Panc1 (cell line): ENCODE data around the gene RPL3. TPM values are rescaled to one million over a fixed set of nuclear protein-coding genes. Genes with fewer than 3 reads are reported as not detected.

Source experiments
- ATAC-seq: fragments of 200-7000 bp; cut with Tn5 transposase; 2 replicates; pipeline ENCODE4 v1.9.1; 2020; ENCODE audit warnings: mild to moderate bottlenecking, moderate library complexity
- BruUV-seq: library from RNA; stranded (reverse); fragments of 400-500 nt; replicated peaks from 2 replicates; lab custom pipeline; 2021; lab: Mats Ljungman, UMichigan
- CTCF ChIA-PET: fragments of 300-600 bp; sonication (Branson Sonifier 250); formaldehyde crosslinking; loops from one replicate; lab custom pipeline; 2022; ENCODE audit warnings: antibody characterized with exemption; lab: Charles Lee
- POLR2A ChIA-PET: fragments of 300-600 bp; sonication (Branson Sonifier 250); formaldehyde crosslinking; loops from one replicate; lab custom pipeline; 2022; ENCODE audit warnings: antibody characterized with exemption; lab: Charles Lee
- DNase-seq: peaks from one replicate; pipeline ENCODE4 v3.0.0-alpha.2; 2010; ENCODE audit warnings: low read depth, low spot score
- H3K27ac ChIP-seq: 2 replicates; pipeline ENCODE4 v1.5.1; 2011; ENCODE audit warnings: mild to moderate bottlenecking, low read length, inconsistent platforms
- H3K27me3 ChIP-seq: fragments of 200-500 bp; sonication (Bioruptor generic); 2 replicates; pipeline ENCODE4 v1.6.0; 2014; ENCODE audit warnings: low read length, inconsistent platforms; ENCODE audit not compliant: control insufficient read depth, insufficient read depth
- H3K36me3 ChIP-seq: fragments of 200-500 bp; sonication (Bioruptor generic); 2 replicates; pipeline ENCODE4 v1.5.1; 2014; ENCODE audit warnings: inconsistent platforms, mild to moderate bottlenecking, low read length, moderate library complexity; ENCODE audit not compliant: control insufficient read depth, insufficient read depth
- H3K4me1 ChIP-seq: 2 replicates; pipeline ENCODE4 v1.5.1; 2011; ENCODE audit warnings: inconsistent platforms, mild to moderate bottlenecking, low read length, moderate library complexity; ENCODE audit not compliant: control insufficient read depth, insufficient read depth
- H3K4me3 ChIP-seq, 2 experiments: 2 replicates each; pipeline ENCODE4 v1.5.1; 2011 to 2012; ENCODE audit warnings: low read depth in 2 of 2, low read length in 2 of 2, mild to moderate bottlenecking in 2 of 2, inconsistent platforms in 1 of 2, moderate library complexity in 1 of 2
- H3K9me3 ChIP-seq: fragments of 200-500 bp; sonication (Bioruptor generic); 2 replicates; pipeline ENCODE4 v1.5.1; 2014; ENCODE audit warnings: low read depth, mild to moderate bottlenecking, inconsistent platforms, low read length, moderate library complexity; ENCODE audit not compliant: control insufficient read depth, insufficient read depth
- POLR2AphosphoS5 ChIP-seq: IDR thresholded peaks from 2 replicates; pipeline ENCODE4 v1.6.1; 2012; ENCODE audit warnings: mild to moderate bottlenecking, low read depth, low read length, moderate library complexity
- SIN3A ChIP-seq: IDR thresholded peaks from 2 replicates; pipeline ENCODE4 v1.6.1; 2012; ENCODE audit warnings: low read depth, mild to moderate bottlenecking, low read length, moderate library complexity, borderline replicate concordance; ENCODE audit not compliant: insufficient read depth
- TCF7L2 ChIP-seq: IDR thresholded peaks from 2 replicates; pipeline ENCODE4 v1.6.1; 2011; ENCODE audit warnings: mild to moderate bottlenecking, low read depth, low read length, inconsistent platforms
- in situ Hi-C: cut with HindIII; loops from 2 replicates; pipeline ENCODE4 v1.10.0; 2016; ENCODE audit warnings: low sequenced_read_pairs, low pct_unique_long_range_greater_than_20kb
- intact Hi-C: fragments of 100-400 bp; cut with micrococcal nuclease; formaldehyde crosslinking; loops from one replicate; pipeline ENCODE4 v1.10.0; 2022; ENCODE audit not compliant: unreplicated experiment
- total RNA-seq: library from RNA; stranded (reverse); gene quantifications from one replicate; pipeline ENCODE4 v1.2.1, GENCODE V29; 2021; ENCODE audit not compliant: unreplicated experiment
- TF ChIP-seq, protein P1 (sequence below): fragments of 450-650 bp; IDR thresholded peaks from 2 replicates; pipeline ENCODE4 v1.5.1; 2017; ENCODE audit warnings: mild to moderate bottlenecking
- TF ChIP-seq, protein P2 (sequence below), 2 experiments: IDR thresholded peaks; 2 replicates each; pipeline ENCODE4 v1.6.1; 2011 to 2012; ENCODE audit warnings: low read depth in 2 of 2, control low read depth in 1 of 2, low read length in 1 of 2, mild to moderate bottlenecking in 1 of 2, moderate library complexity in 1 of 2; ENCODE audit not compliant: insufficient read depth in 1 of 2

RPL3 gene
- total RNA-seq, 1 experiment from 2014 or later = 885 TPM

DNA sequence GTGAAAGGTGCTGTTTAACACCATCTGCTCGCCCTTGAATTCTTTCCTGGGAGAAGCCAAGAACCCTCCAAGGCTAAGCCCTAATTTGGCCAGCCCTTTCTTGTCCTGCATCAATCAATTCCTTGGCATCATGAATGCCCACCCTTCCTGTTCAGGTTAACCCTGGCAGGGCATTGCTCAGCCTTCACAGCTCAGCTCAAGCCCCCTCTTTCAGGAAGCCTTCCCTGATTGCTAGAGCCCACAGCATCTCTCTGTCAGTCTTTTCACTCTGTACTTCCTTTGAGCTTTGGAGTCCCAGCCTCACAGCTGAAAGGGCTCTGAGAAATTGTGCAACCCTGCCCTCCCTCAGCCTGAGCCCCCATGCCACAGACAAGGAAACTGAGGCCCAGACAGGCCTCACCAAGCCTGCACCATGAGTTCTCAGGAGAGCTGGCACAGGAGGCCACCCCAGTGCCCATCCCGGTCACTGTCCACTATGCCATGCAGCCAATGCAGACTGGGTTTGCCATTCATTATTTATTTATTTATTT is 16.9 kb downstream of the RPL3 start:
- in situ Hi-C loops = no loop called here
- H3K27ac ChIP-seq = peak overlapping the region; percentile 34; the same call in 1 of the 2 replicates
- intact Hi-C loops = no loop called here

DNA sequence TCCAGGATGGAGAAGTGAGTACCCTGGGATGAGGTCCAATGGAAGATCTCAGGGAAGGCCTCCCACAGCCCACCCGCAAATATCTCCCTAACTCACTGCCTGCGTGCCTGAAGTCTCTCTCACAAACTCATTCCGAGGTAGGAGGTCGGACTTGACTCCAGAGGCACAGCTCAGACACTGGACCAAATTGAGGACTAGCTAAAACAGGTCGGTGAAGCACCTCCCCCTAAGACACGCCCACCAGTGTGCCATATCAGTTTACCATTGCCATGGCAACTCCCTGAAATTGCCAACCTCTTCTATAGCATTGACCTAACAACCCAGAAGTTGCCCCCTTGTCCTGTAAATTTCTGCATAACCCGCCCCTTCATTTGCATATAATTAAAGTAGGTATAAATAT is 17.5 kb downstream of the RPL3 start:
- ATAC-seq (no peak), DNase-seq (no peak)
- H3K27ac ChIP-seq = peak overlapping the region; percentile 34; the same call in 1 of the 2 replicates
- H3K27me3 ChIP-seq = no peaks in the 10 kb centered on the region
- in situ Hi-C loops = no loop called here
- TF ChIP-seq TCF7L2 = no peak
- TF ChIP-seq, protein P1, sequence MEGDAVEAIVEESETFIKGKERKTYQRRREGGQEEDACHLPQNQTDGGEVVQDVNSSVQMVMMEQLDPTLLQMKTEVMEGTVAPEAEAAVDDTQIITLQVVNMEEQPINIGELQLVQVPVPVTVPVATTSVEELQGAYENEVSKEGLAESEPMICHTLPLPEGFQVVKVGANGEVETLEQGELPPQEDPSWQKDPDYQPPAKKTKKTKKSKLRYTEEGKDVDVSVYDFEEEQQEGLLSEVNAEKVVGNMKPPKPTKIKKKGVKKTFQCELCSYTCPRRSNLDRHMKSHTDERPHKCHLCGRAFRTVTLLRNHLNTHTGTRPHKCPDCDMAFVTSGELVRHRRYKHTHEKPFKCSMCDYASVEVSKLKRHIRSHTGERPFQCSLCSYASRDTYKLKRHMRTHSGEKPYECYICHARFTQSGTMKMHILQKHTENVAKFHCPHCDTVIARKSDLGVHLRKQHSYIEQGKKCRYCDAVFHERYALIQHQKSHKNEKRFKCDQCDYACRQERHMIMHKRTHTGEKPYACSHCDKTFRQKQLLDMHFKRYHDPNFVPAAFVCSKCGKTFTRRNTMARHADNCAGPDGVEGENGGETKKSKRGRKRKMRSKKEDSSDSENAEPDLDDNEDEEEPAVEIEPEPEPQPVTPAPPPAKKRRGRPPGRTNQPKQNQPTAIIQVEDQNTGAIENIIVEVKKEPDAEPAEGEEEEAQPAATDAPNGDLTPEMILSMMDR = no peak
- TF ChIP-seq POLR2AphosphoS5 = no peak
- TF ChIP-seq SIN3A = no peak
- TF ChIP-seq, protein P2, sequence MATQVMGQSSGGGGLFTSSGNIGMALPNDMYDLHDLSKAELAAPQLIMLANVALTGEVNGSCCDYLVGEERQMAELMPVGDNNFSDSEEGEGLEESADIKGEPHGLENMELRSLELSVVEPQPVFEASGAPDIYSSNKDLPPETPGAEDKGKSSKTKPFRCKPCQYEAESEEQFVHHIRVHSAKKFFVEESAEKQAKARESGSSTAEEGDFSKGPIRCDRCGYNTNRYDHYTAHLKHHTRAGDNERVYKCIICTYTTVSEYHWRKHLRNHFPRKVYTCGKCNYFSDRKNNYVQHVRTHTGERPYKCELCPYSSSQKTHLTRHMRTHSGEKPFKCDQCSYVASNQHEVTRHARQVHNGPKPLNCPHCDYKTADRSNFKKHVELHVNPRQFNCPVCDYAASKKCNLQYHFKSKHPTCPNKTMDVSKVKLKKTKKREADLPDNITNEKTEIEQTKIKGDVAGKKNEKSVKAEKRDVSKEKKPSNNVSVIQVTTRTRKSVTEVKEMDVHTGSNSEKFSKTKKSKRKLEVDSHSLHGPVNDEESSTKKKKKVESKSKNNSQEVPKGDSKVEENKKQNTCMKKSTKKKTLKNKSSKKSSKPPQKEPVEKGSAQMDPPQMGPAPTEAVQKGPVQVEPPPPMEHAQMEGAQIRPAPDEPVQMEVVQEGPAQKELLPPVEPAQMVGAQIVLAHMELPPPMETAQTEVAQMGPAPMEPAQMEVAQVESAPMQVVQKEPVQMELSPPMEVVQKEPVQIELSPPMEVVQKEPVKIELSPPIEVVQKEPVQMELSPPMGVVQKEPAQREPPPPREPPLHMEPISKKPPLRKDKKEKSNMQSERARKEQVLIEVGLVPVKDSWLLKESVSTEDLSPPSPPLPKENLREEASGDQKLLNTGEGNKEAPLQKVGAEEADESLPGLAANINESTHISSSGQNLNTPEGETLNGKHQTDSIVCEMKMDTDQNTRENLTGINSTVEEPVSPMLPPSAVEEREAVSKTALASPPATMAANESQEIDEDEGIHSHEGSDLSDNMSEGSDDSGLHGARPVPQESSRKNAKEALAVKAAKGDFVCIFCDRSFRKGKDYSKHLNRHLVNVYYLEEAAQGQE (IDR thresholded peaks at IDR 0.05; ENCODE audit: insufficient read depth in 1 of 2, low read depth in 2 of 2, low read length in 1 of 2) = no peak
- POLR2A ChIA-PET = no interaction called here
- H3K4me3 ChIP-seq = no peak overlapping the region
- CTCF ChIA-PET = no interaction called here
- H3K4me1 ChIP-seq = peaks cover 48% of the 10 kb centered on the region
- H3K9me3 ChIP-seq = no peaks in the 10 kb centered on the region
- BruUV-seq = no TSS peak
- H3K36me3 ChIP-seq = no peaks in the 10 kb centered on the region
- intact Hi-C loops = no loop called here

More for the DNA sequence above, 16.9 kb downstream of the RPL3 start:
- POLR2A ChIA-PET = no interaction called here
- no peaks in the 10 kb centered on the region for H3K27me3 ChIP-seq
- ATAC-seq (no peak), DNase-seq (no peak)
- TF ChIP-seq, protein P1 = no peak
- TF ChIP-seq SIN3A = no peak
- no peak for TF ChIP-seq POLR2AphosphoS5
- TF ChIP-seq TCF7L2 = no peak
- TF ChIP-seq, protein P2 (IDR thresholded peaks at IDR 0.05; ENCODE audit: insufficient read depth in 1 of 2, low read depth in 2 of 2, low read length in 1 of 2) = no peak
- H3K4me3 ChIP-seq = no peak overlapping the region
- no peaks in the 10 kb centered on the region for H3K36me3 ChIP-seq
- H3K9me3 ChIP-seq = no peaks in the 10 kb centered on the region
- peaks cover 44% of the 10 kb centered on the region for H3K4me1 ChIP-seq
- no TSS peak for BruUV-seq
- CTCF ChIA-PET = no interaction called here
